Retinal pigment epithelial cell (primary cell): ENCODE data around the gene NT5DC3.
A peak's percentile ranks its signal among the peaks of the same experiment; 100 is the strongest.

ENCODE experiments used
- DNase-seq: peaks from one replicate; pipeline ENCODE4 v3.0.0-alpha.2; 2010; ENCODE audit warnings: low read depth
- H3K4me3 ChIP-seq: 2 replicates; pipeline ENCODE4 v1.5.1; 2011; ENCODE audit warnings: mild to moderate bottlenecking, low read length, control low read depth, moderate library complexity
- CTCF ChIP-seq: conservative IDR thresholded peaks from 2 replicates; pipeline ENCODE4 v1.5.1; 2011; ENCODE audit warnings: low read depth, low read length, control low read depth, inconsistent platforms

The NT5DC3 gene

GRCh38 chr12:103840876-103841689, at the start of gene NT5DC3:
Gene NT5DC3, minus strand, starts transcription at chr12:103841234. Its CDS starts 78 bp downstream, at chr12:103841156.
- DNase-seq: peak; percentile 54
- TF ChIP-seq CTCF: no peak
- peak within 1 kb of the TSS; percentile 74 for H3K4me3 ChIP-seq

GRCh38 chr12:103887738-103888137, 46.7 kb upstream of the NT5DC3 start:
- DNase-seq: no peak
- no peak overlapping the region for H3K4me3 ChIP-seq
- TF ChIP-seq CTCF: no peak

GRCh38 chr12:103886195-103886797, 45.3 kb upstream of the NT5DC3 start:
- no peak for TF ChIP-seq CTCF
- DNase-seq: no peak
- no peak overlapping the region for H3K4me3 ChIP-seq

GRCh38 chr12:103884316-103884715, 43.3 kb upstream of the NT5DC3 start:
- DNase-seq: no peak
- peak; percentile 54 for TF ChIP-seq CTCF
- H3K4me3 ChIP-seq: no peak overlapping the region

- no peak overlapping the region for H3K4me3 ChIP-seq
- TF ChIP-seq CTCF: no peak
- no peak for DNase-seq
Observed at GRCh38 chr12:103883908-103884307, 42.9 kb upstream of the NT5DC3 start.

GRCh38 chr12:103882861-103883596, 42.0 kb upstream of the NT5DC3 start:
- no peak for TF ChIP-seq CTCF
- DNase-seq: no peak
- H3K4me3 ChIP-seq: no peak overlapping the region

GRCh38 chr12:103881261-103881660, 40.2 kb upstream of the NT5DC3 start:
- DNase-seq: peak; percentile 15
- no peak overlapping the region for H3K4me3 ChIP-seq
- TF ChIP-seq CTCF: no peak
